GM21360 (cell line): ENCODE measurements around the gene METTL6.
"Not testable (repeated sequence)": the region's sequence is repeated elsewhere in the genome, so short reads cannot be mapped to it uniquely, and the experiment has no call there.

Experiments used
- ATAC-seq: cut with Tn5 transposase; IDR thresholded peaks from one replicate; pipeline ENCODE4 v1.9.1; 2021; ENCODE audit warnings: mild to moderate bottlenecking, moderate library complexity; ENCODE audit not compliant: unreplicated experiment

METTL6 gene

DNA sequence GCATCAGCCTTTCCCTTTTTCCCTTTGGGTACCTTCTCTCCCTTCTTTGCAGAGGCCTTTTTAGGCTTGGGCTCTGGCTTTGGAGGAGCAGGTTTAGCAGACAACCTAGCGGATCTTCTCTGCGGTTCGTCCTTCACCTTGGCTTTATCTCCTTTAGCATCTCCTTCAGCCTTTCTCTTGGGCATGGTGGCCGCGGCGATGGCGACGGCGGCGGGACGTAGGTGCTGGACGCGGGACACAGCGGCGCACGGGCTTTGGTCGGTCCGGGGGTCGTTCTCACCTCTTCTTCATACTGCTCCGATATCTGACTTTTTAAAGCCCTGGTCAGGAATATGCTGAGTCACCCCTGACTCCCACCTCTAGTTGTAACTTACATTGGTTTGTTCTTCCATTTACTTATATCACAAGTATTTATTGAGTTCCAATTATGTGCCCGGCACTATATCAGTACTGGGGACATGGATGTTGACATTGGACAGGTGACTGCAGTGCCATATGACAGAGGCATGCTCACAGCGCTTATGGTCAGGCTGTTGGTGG, 51.8 kb downstream of the METTL6 start:
- ATAC-seq: no peak

DNA sequence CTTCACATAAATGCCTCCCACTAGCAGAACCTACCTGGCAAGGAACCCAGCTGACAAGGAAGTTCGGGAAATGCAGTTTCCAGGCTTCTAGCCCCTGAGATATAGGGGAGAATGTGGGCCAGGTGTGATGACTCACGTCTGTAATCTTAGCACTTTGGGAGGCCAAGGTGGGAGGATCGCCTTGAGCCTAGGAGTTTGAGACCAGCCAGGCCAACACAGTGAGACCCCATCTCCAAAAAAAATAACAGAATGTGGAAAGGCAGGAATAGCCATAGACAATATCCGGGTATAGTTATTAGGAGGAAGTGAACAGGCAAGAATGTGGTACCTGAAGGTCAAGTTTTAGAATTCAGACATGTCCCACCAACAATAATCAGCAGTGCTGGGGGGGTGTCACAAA, 54.4 kb downstream of the METTL6 start:
- ATAC-seq: no peak

DNA sequence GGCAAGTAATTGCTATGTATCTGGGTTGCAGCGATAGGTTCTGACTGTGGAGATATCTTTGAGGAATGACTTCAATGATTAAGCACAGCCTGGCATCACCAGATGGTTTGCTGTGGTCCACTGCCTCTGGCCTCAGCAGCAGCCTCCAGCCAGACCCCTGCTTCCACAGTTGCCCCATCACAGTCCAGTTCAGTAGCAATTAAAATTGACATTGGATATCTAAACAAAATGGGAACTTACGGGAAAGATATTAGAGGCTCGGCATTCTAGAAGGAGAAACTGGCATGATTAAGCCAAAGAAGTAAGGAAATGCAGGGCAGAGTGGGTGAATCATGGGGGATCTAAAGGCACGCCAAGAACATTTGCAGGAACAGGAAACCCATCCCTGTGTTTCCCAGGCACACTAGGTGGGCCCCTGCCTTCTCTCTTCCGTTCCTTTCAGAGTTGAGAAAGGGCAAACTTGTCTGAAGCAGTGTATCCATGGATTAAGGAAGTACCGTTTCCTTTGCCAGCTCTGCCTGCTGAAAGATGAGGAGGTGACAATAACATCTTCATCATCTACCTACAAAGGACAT, 58.7 kb downstream of the METTL6 start:
- ATAC-seq: no peak

DNA sequence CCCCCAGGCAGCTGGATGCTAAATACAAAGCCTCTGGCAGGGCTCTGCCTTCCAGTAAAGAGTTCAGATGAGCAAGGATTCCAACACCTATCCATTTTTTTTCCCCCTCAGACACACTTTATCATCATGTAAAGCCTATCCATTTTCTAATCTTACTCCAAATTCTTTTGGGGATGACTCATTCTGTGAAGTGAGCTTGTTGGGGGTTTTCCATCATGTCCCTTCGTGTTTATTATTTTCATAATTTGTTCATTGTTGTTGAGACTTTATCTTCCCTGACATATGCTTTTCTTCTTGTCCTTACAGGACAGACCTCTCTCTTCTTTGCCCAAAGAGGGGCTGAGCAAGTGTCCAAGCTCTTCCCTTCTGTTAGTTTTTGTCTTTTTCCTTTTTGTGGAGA, 60.3 kb downstream of the METTL6 start:
- ATAC-seq: no peak

DNA sequence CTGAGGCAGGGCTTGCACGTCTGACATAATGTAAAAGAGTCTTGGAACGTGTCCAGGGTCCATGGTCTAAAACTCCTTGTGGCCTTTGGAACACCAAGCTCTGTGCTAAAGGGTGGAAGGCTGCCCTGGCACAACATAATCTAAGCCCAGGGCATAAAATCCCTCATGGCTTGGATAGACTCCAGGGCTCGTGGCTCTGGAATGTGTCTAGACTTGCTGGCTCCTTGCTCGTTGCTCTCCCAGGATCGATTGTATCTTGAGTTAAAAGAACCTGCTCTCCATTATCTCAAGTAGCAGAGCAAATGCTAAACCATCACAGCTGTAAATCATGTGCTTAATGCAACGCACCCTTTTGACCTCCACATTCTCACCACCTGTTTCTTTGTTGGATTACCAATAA, 63.3 kb downstream of the METTL6 start:
- not testable (repeated sequence) for ATAC-seq

DNA sequence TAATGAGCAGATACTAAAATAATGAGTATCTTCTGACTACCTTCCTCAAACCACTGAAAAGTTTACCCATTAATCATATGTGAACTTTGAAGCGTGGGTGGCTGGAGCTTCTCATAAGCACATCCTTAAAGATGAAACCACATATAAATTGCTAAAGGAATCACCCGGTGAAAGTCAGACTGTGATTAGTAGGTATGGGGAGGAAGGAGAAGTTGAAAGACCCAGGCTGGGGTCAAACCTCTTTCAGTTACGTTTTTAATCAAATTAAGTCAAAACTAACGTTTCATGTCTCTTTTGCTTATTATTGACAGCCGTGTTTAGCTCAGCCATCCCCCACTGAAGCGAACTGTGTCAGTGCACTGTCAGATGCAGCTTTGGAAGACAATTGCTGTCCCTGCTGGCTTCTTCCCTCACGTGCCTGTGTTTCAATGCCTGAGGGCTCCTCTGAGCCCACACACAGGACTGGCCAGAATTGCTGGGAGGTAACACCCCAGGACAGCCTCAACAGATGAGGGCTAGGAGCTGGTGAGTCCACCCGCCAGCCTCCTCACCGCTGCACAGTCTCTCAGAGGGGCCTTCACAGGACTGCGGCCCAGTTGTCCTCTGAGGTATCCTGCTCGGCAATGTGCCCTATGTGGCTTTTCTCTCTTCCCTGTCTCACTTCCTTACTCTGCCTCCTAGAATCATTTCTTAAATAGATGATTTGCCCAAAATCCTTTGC, 65.7 kb downstream of the METTL6 start:
- peak; percentile 82 for ATAC-seq

DNA sequence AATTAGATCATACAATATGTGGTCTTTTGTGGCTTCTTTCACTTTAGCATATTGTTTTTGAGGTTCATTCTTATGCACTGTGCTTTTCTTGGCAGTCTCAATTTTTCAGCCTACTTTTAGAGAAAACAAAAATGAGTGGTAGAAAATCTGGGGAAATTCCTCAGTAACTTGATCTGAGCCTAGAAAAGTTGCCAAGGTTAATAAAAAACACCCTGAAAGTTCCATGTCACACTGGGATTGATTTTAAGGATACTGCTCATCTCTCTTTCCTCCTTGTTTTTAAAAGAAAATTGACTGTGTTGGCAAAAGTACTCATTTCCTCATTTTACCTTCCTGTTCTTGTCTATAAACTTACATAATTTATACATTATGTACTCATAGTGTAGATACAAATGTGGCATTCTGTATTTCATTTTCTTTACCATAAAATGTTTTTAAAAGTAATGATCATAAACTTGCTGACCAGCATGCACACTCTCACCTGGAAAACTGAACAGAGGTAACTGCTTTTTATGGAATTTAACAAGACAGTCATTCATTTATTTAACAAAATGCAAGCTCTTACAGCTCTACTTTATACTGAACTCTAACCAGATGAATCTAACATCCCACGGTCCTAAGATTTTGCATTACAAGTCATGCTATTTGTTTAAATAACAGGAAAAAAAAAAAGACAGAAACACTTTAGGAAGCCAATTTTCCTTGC, 66.4 kb downstream of the METTL6 start:
- peak; percentile 14 for ATAC-seq
